Stimulated activated CD4-positive, alpha-beta T cell treated with anti-CD3 and anti-CD28 coated beads, Interleukin-15, amount 100 ng/mL, for 48 hours (primary cell): ENCODE data around the gene ZC3H18.
A peak's percentile ranks its signal among the peaks of the same experiment; 100 is the strongest.

Source experiments
- DNase-seq, 2 donors: peaks; one replicate each; pipeline ENCODE4 v3.0.0-alpha.2; 2020; ENCODE audit warnings: low read depth in 2 of 2

Gene ZC3H18

GRCh38 chr16:88581033-88581432 is 10.8 kb downstream of the ZC3H18 start:
- DNase-seq = no peak

- DNase-seq = no peak
Observed at GRCh38 chr16:88582912-88583575, 12.8 kb downstream of the ZC3H18 start.

- no peak for DNase-seq
Observed at GRCh38 chr16:88584676-88585075, 14.5 kb downstream of the ZC3H18 start.

- no peak for DNase-seq
Observed at GRCh38 chr16:88585269-88585668, 15.1 kb downstream of the ZC3H18 start.

GRCh38 chr16:88585927-88586581 is 15.9 kb downstream of the ZC3H18 start:
- no peak for DNase-seq

GRCh38 chr16:88588148-88588547 is 17.9 kb downstream of the ZC3H18 start:
- DNase-seq = no peak

GRCh38 chr16:88588754-88589153 is 18.6 kb downstream of the ZC3H18 start:
- DNase-seq = no peak

- DNase-seq = no peak
Observed at GRCh38 chr16:88589441-88589840, 19.2 kb downstream of the ZC3H18 start.

- peak in 1 of 2 donors; percentile 38 for DNase-seq
Observed at GRCh38 chr16:88591577-88592021, 21.4 kb downstream of the ZC3H18 start.

GRCh38 chr16:88593061-88593460 is 22.9 kb downstream of the ZC3H18 start:
- DNase-seq = no peak

GRCh38 chr16:88593489-88593888 is 23.3 kb downstream of the ZC3H18 start:
- no peak for DNase-seq

- no peak for DNase-seq
Observed at GRCh38 chr16:88593910-88594309, 23.7 kb downstream of the ZC3H18 start.

GRCh38 chr16:88595101-88595500 is 24.9 kb downstream of the ZC3H18 start:
- DNase-seq = no peak

- DNase-seq = no peak
Observed at GRCh38 chr16:88595921-88596320, 25.7 kb downstream of the ZC3H18 start.

- DNase-seq = no peak
Observed at GRCh38 chr16:88596483-88596882, 26.3 kb downstream of the ZC3H18 start.

GRCh38 chr16:88597856-88598491 is 27.8 kb downstream of the ZC3H18 start:
- DNase-seq = no peak

GRCh38 chr16:88599092-88599733 is 29.0 kb downstream of the ZC3H18 start:
- no peak for DNase-seq

- no peak for DNase-seq
Observed at GRCh38 chr16:88599825-88600538, 29.8 kb downstream of the ZC3H18 start.

GRCh38 chr16:88600539-88600896 is 30.3 kb downstream of the ZC3H18 start:
- no peak for DNase-seq

GRCh38 chr16:88601313-88602036 is 31.3 kb downstream of the ZC3H18 start:
- DNase-seq = no peak

GRCh38 chr16:88602091-88602490 is 31.9 kb downstream of the ZC3H18 start:
- no peak for DNase-seq
